ENCODE results near the gene SP5. TPM values are rescaled to one million over a fixed set of nuclear protein-coding genes. Genes with fewer than 3 reads are reported as not detected.
A peak's percentile ranks its signal among the peaks of the same experiment; 100 is the strongest.

SP5 gene
- total and polyA plus RNA-seq, 9 of the 15 experiments (the other 6 are each of a cell fraction or from before 2014, with no cell fraction given) = 0.03 to 1.7 (median 0.16) TPM; not detected in 1

- FAIRE-seq (no peak), ATAC-seq (no peak), DNase-seq (ENCODE audit: extremely low read depth in 1 of 4, low spot score in 3 of 4) (no peak)
- Histone ChIP-seq H3K9ac (ENCODE audit: insufficient read depth in 1 of 2, low read depth in 2 of 2, low read length in 2 of 2) (no peak overlapping the region), H3K79me2 (ENCODE audit: control insufficient read depth, insufficient read depth, low read length) (no peaks in the 10 kb centered on the region), H4K20me1 (replicated peaks; ENCODE audit: control insufficient read depth, insufficient read depth, low read length) (no peaks in the 10 kb centered on the region), H3K9me3 (replicated peaks; ENCODE audit: control insufficient read depth, insufficient read depth, low read depth, low read length) (no peaks in the 10 kb centered on the region), H3K4me2 (ENCODE audit: insufficient read depth, low read length) (no peak overlapping the region), H2AFZ (ENCODE audit: low read depth, low read length) (no peak overlapping the region), H3K4me3 (no peak overlapping the region), H3K27me3 (ENCODE audit: control insufficient read depth in 2 of 2, insufficient read depth in 2 of 2, low read length in 2 of 2) (no peaks in the 10 kb centered on the region), H3K9me1 (ENCODE audit: control insufficient read depth, insufficient read depth, low read length) (no peaks in the 10 kb centered on the region), H3K27ac (ENCODE audit: extremely low read depth, low read depth, low read length) (no peak overlapping the region), H3K4me1 (replicated peaks in 1 of 2; ENCODE audit: control insufficient read depth in 2 of 2, insufficient read depth in 2 of 2, low read length in 2 of 2) (peaks cover 8 to 10% of the 10 kb centered on the region in 2 experiments; a peak in 4 of 5 replicates), H3K36me3 (ENCODE audit: control insufficient read depth, insufficient read depth, low read length) (no peaks in the 10 kb centered on the region)
- TF ChIP-seq ETV5 (CRISPR knock-in tag; IDR thresholded peaks at IDR 0.05; ENCODE audit: low read depth) = no peak
- peak; percentile 67; the same call in 1 of the 2 replicates for TF ChIP-seq SPI1 (IDR thresholded peaks at IDR 0.05; ENCODE audit: borderline replicate concordance, low read depth, low read length)
- in situ Hi-C loops (cut with MboI) (no loop called here), intact Hi-C loops (cut with micrococcal nuclease) (no loop called here)
- no TSS peak for BruUV-seq (replicated peaks)
- CTCF ChIA-PET (ENCODE audit: low intra/inter-chr PET ratio) = no interaction called here
- POLR2A ChIA-PET = interaction anchor here (0.7 kb wide), 1 partner anchor 7 kb away, joined by 3 read pairs; no protein-coding TSS in a partner anchor
- 41% methylated on average over 4 of the region's 4 CpGs for WGBS (ENCODE audit: insufficient coverage, low coverage, missing lambda C conversion rate)
Observed at GRCh38 chr2:170703776-170704476, 11.2 kb upstream of the SP5 start.
